Measurements from ENCODE around the gene CFAP61.

DNA sequence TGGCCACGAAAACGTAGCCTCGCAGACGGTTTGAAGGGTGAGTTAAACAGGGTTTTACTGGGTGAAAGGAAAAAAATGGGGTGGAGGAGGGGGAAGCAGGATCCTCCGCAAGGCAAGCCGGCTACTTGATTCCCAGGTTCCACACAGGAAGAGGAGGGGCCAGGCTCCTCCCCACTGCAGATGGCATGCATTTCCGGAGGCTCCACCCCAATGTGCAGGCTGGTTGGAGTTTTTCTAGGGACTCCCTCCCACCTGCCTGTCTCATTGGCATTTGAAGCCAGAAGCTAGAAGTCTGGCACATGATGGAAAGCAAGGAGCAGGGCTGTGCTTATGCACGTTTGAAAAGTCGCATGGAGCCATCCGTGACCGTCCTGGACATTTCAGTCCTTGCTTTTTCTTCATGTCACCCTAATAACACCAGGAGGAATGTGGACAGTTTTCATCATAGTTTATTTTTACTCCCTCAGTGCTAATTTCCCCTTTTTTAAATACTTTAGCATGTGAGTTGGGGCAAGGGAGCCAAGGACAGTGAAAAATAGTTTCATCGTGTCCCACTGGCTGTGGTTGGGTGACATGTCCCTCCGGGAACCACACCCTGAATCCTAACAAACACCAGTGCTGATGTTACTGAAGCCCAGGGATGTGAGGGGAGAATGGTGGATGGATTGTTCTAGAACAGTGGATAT, 215.5 kb downstream of the CFAP61 start:
- TF ChIP-seq, protein P1, sequence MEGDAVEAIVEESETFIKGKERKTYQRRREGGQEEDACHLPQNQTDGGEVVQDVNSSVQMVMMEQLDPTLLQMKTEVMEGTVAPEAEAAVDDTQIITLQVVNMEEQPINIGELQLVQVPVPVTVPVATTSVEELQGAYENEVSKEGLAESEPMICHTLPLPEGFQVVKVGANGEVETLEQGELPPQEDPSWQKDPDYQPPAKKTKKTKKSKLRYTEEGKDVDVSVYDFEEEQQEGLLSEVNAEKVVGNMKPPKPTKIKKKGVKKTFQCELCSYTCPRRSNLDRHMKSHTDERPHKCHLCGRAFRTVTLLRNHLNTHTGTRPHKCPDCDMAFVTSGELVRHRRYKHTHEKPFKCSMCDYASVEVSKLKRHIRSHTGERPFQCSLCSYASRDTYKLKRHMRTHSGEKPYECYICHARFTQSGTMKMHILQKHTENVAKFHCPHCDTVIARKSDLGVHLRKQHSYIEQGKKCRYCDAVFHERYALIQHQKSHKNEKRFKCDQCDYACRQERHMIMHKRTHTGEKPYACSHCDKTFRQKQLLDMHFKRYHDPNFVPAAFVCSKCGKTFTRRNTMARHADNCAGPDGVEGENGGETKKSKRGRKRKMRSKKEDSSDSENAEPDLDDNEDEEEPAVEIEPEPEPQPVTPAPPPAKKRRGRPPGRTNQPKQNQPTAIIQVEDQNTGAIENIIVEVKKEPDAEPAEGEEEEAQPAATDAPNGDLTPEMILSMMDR (IDR thresholded peaks at IDR 0.05 in 4 of 5, conservative IDR thresholded peaks at IDR 0.05 in 1 of 5): no peak
- TF ChIP-seq POLR2A (IDR thresholded peaks at IDR 0.05): no peak
